ENCODE measurements around the gene KRTAP23-1. TPM values are rescaled to one million over a fixed set of nuclear protein-coding genes. Genes with fewer than 3 reads are reported as not detected.

KRTAP23-1 gene
- polyA plus RNA-seq, 1 donor (not counting 4 experiments of a cell fraction or from before 2014, with no cell fraction given), result not detected

DNA sequence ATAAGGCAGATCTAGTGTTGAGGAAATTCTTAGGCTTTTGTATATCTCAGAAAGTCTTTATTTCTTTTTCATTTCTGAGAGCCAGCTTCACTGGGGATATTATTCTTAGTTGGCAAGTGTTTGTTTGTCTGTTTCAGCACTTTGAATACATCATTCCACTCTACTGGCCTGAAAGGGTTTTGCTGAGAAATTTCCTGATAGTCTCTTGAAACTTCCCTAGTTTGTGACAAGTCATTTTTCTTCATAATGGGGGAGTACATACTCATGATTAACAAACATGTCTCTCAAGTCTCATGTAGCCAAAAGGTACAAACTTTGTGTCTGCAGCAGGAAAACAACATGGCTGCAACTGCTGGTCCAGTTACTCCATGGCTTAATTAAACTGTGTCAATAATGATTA, 22.0 kb downstream of the KRTAP23-1 start:
- H3K4me3 ChIP-seq (ENCODE audit: control insufficient read depth in 2 of 3, extremely low read depth in 1 of 3, insufficient read depth in 2 of 3, low read depth in 1 of 3, low read length in 3 of 3), result no peak overlapping the region
- no peaks in the 10 kb centered on the region for H4K20me1 ChIP-seq (ENCODE audit: control insufficient read depth, extremely low read depth, insufficient read depth, low read length)
- H3K4me2 ChIP-seq (ENCODE audit: control insufficient read depth, extremely low read depth, insufficient read depth, low read depth, low read length), result no peak overlapping the region
- no peaks in the 10 kb centered on the region for H3K36me3 ChIP-seq (ENCODE audit: control insufficient read depth in 2 of 2, extremely low read depth in 1 of 2, insufficient read depth in 2 of 2, low read length in 2 of 2)
- FAIRE-seq (no peak), DNase-seq (ENCODE audit: low read depth, low spot score) (no peak)
- no peak for TF ChIP-seq EZH2 (IDR thresholded peaks at IDR 0.05; ENCODE audit: low read length)
- TF ChIP-seq, protein P1, sequence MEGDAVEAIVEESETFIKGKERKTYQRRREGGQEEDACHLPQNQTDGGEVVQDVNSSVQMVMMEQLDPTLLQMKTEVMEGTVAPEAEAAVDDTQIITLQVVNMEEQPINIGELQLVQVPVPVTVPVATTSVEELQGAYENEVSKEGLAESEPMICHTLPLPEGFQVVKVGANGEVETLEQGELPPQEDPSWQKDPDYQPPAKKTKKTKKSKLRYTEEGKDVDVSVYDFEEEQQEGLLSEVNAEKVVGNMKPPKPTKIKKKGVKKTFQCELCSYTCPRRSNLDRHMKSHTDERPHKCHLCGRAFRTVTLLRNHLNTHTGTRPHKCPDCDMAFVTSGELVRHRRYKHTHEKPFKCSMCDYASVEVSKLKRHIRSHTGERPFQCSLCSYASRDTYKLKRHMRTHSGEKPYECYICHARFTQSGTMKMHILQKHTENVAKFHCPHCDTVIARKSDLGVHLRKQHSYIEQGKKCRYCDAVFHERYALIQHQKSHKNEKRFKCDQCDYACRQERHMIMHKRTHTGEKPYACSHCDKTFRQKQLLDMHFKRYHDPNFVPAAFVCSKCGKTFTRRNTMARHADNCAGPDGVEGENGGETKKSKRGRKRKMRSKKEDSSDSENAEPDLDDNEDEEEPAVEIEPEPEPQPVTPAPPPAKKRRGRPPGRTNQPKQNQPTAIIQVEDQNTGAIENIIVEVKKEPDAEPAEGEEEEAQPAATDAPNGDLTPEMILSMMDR (optimal IDR thresholded peaks at IDR 0.05 in 1 of 3, IDR thresholded peaks at IDR 0.05 in 1 of 3, conservative IDR thresholded peaks at IDR 0.05 in 1 of 3; ENCODE audit: extremely low read depth in 1 of 3, insufficient read depth in 2 of 3, low read length in 3 of 3), result no peak
- no peaks in the 10 kb centered on the region for H3K79me2 ChIP-seq (ENCODE audit: control insufficient read depth, insufficient read depth, low read length)
- H2AFZ ChIP-seq (ENCODE audit: control insufficient read depth, low read length), result no peak overlapping the region
- no peaks in the 10 kb centered on the region for H3K9me3 ChIP-seq (ENCODE audit: control insufficient read depth, low read depth, low read length)
- no peaks in the 10 kb centered on the region for H3K9me1 ChIP-seq (ENCODE audit: control insufficient read depth, extremely low read depth, insufficient read depth, low read length)
- dilution Hi-C loops (cut with MboI; ENCODE audit: extremely low pct_ligation_motif_present, low sequenced_read_pairs), result no loop called here
- no peak overlapping the region for H3K27ac ChIP-seq (ENCODE audit: control insufficient read depth, insufficient read depth, low read length)
- peaks cover 7% of the 10 kb centered on the region for H3K4me1 ChIP-seq (ENCODE audit: control insufficient read depth, extremely low read depth, insufficient read depth, low read length)
- H3K27me3 ChIP-seq (ENCODE audit: control insufficient read depth, extremely low read depth, insufficient read depth, low read length), result no peaks in the 10 kb centered on the region
- no peak overlapping the region for H3K9ac ChIP-seq (ENCODE audit: control insufficient read depth, extremely low read depth, insufficient read depth, low read length)

- dilution Hi-C loops (cut with MboI; ENCODE audit: extremely low pct_ligation_motif_present, low sequenced_read_pairs), result no loop called here
- Histone ChIP-seq H3K36me3 (ENCODE audit: control insufficient read depth in 2 of 2, extremely low read depth in 1 of 2, insufficient read depth in 2 of 2, low read length in 2 of 2) (no peaks in the 10 kb centered on the region), H3K4me1 (ENCODE audit: control insufficient read depth, extremely low read depth, insufficient read depth, low read length) (no peaks in the 10 kb centered on the region), H3K4me3 (ENCODE audit: control insufficient read depth in 2 of 3, extremely low read depth in 1 of 3, insufficient read depth in 2 of 3, low read depth in 1 of 3, low read length in 3 of 3) (no peak within 1 kb of the TSS), H3K9me1 (ENCODE audit: control insufficient read depth, extremely low read depth, insufficient read depth, low read length) (no peaks in the 10 kb centered on the region), H3K27ac (ENCODE audit: control insufficient read depth, insufficient read depth, low read length) (no peak within 1 kb of the TSS), H4K20me1 (ENCODE audit: control insufficient read depth, extremely low read depth, insufficient read depth, low read length) (no peaks in the 10 kb centered on the region), H3K4me2 (ENCODE audit: control insufficient read depth, extremely low read depth, insufficient read depth, low read depth, low read length) (no peak within 1 kb of the TSS), H3K27me3 (ENCODE audit: control insufficient read depth, extremely low read depth, insufficient read depth, low read length) (peaks cover 3% of the 10 kb centered on the region), H3K79me2 (ENCODE audit: control insufficient read depth, insufficient read depth, low read length) (no peaks in the 10 kb centered on the region), H2AFZ (ENCODE audit: control insufficient read depth, low read length) (no peak within 1 kb of the TSS), H3K9me3 (ENCODE audit: control insufficient read depth, low read depth, low read length) (no peaks in the 10 kb centered on the region), H3K9ac (ENCODE audit: control insufficient read depth, extremely low read depth, insufficient read depth, low read length) (no peak within 1 kb of the TSS)
- no peak for FAIRE-seq
- no peak for DNase-seq (ENCODE audit: low read depth, low spot score)
- TF ChIP-seq, protein P1 (optimal IDR thresholded peaks at IDR 0.05 in 1 of 3, IDR thresholded peaks at IDR 0.05 in 1 of 3, conservative IDR thresholded peaks at IDR 0.05 in 1 of 3; ENCODE audit: extremely low read depth in 1 of 3, insufficient read depth in 2 of 3, low read length in 3 of 3), result no peak
- no peak for TF ChIP-seq EZH2 (IDR thresholded peaks at IDR 0.05; ENCODE audit: low read length)
These were observed 28.2 kb downstream of the KRTAP23-1 start, which contains the start of gene KRTAP26-1 for GRCh38 chr21:30320215-30320614. KRTAP26-1 (minus strand) TSS chr21:30320315; CDS start chr21:30320035, 280 bp downstream.
